KMS-11 (cell line): ENCODE data around the gene MORC2.

Experiments
- H2AFZ ChIP-seq: fragments of 200-600 bp; sonication (generic); 2 replicates; pipeline ENCODE4 v1.6.1; 2016; ENCODE audit warnings: antibody characterized with exemption, mixed run types, low read depth
- H3K27ac ChIP-seq: fragments of 200-600 bp; sonication (generic); 2 replicates; pipeline ENCODE4 v1.6.1; 2016; ENCODE audit warnings: mild to moderate bottlenecking, mixed run types
- H3K27me3 ChIP-seq: fragments of 200-600 bp; sonication (generic); 2 replicates; pipeline ENCODE4 v1.6.1; 2017; ENCODE audit warnings: mild to moderate bottlenecking, low read depth, mixed run types, moderate library complexity; ENCODE audit not compliant: insufficient read depth
- H3K36me3 ChIP-seq: fragments of 200-600 bp; sonication (generic); 2 replicates; pipeline ENCODE4 v1.6.1; 2017; ENCODE audit warnings: mild to moderate bottlenecking, mixed run types; ENCODE audit not compliant: insufficient read depth
- H3K4me1 ChIP-seq: fragments of 200-600 bp; sonication (generic); 2 replicates; pipeline ENCODE4 v1.6.1; 2016; ENCODE audit warnings: mild to moderate bottlenecking, low read depth, mixed run types; ENCODE audit not compliant: poor library complexity, severe bottlenecking
- H3K4me2 ChIP-seq: fragments of 200-600 bp; sonication (generic); 2 replicates; pipeline ENCODE4 v1.7.0; 2016; ENCODE audit warnings: mild to moderate bottlenecking, mixed run types
- H3K4me3 ChIP-seq: fragments of 200-600 bp; sonication (generic); IDR thresholded peaks from 2 replicates; pipeline ENCODE4 v1.6.1; 2017; ENCODE audit warnings: low read depth, low read length, mixed read lengths; ENCODE audit not compliant: insufficient read depth
- H3K79me2 ChIP-seq: fragments of 200-600 bp; sonication (generic); 2 replicates; pipeline ENCODE4 v1.6.1; 2016; ENCODE audit warnings: low read depth, mixed run types; ENCODE audit not compliant: insufficient read depth
- H3K9ac ChIP-seq: fragments of 200-600 bp; sonication (generic); 2 replicates; pipeline ENCODE4 v1.6.1; 2016; ENCODE audit warnings: mild to moderate bottlenecking, mixed run types
- H4K20me1 ChIP-seq: fragments of 200-600 bp; sonication (generic); 2 replicates; pipeline ENCODE4 v1.6.1; 2016; ENCODE audit warnings: mild to moderate bottlenecking, mixed run types; ENCODE audit not compliant: insufficient read depth
- TF ChIP-seq, protein P1 (sequence below): fragments of 200-600 bp; sonication (generic); conservative IDR thresholded peaks from 2 replicates; pipeline ENCODE4 v1.6.1; 2017; ENCODE audit warnings: low read depth, mild to moderate bottlenecking, antibody characterized with exemption, low read length, moderate library complexity, mixed read lengths

Gene MORC2

DNA sequence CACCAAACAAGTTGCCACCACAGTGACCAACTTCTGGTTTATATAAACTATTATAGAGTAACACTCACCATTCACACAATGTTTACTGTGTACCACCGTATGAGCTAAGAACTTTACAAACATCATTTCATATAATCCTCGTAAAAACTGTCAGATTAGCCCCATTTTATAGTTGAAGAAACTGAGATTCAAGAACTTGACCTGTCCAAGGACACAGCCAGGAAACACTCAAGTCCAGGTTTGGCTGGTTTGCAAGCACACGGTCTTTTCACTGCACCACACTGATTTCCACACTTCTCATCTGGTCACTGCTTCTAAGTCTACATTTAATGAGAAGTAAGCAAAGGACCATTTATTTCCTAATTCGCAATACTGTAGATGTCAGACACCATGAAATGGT lies 3.7 kb downstream of the MORC2 start:
- Histone ChIP-seq H3K27me3 (no peaks in the 10 kb centered on the region), H3K4me3 (no peak overlapping the region), H3K4me1 (peaks cover 14% of the 10 kb centered on the region), H2AFZ (no peak overlapping the region), H4K20me1 (no peaks in the 10 kb centered on the region), H3K27ac (no peak overlapping the region), H3K36me3 (no peaks in the 10 kb centered on the region), H3K79me2 (peaks cover 36% of the 10 kb centered on the region), H3K4me2 (no peak overlapping the region), H3K9ac (no peak overlapping the region)
- TF ChIP-seq, protein P1, sequence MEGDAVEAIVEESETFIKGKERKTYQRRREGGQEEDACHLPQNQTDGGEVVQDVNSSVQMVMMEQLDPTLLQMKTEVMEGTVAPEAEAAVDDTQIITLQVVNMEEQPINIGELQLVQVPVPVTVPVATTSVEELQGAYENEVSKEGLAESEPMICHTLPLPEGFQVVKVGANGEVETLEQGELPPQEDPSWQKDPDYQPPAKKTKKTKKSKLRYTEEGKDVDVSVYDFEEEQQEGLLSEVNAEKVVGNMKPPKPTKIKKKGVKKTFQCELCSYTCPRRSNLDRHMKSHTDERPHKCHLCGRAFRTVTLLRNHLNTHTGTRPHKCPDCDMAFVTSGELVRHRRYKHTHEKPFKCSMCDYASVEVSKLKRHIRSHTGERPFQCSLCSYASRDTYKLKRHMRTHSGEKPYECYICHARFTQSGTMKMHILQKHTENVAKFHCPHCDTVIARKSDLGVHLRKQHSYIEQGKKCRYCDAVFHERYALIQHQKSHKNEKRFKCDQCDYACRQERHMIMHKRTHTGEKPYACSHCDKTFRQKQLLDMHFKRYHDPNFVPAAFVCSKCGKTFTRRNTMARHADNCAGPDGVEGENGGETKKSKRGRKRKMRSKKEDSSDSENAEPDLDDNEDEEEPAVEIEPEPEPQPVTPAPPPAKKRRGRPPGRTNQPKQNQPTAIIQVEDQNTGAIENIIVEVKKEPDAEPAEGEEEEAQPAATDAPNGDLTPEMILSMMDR, result no peak

- no peaks in the 10 kb centered on the region for H3K79me2 ChIP-seq
- H4K20me1 ChIP-seq, result no peaks in the 10 kb centered on the region
- no peak overlapping the region for H3K4me2 ChIP-seq
- no peaks in the 10 kb centered on the region for H3K27me3 ChIP-seq
- H3K4me3 ChIP-seq, result no peak overlapping the region
- H3K27ac ChIP-seq, result no peak overlapping the region
- no peak overlapping the region for H3K9ac ChIP-seq
- no peaks in the 10 kb centered on the region for H3K4me1 ChIP-seq
- H3K36me3 ChIP-seq, result no peaks in the 10 kb centered on the region
- H2AFZ ChIP-seq, result no peak overlapping the region
- TF ChIP-seq, protein P1, result no peak
Measured at GRCh38 chr22:30955153-30955552, 13.4 kb downstream of the MORC2 start.

GRCh38 chr22:30953206-30953605 lies 15.4 kb downstream of the MORC2 start:
- Histone ChIP-seq H3K36me3 (no peaks in the 10 kb centered on the region), H4K20me1 (no peaks in the 10 kb centered on the region)
- TF ChIP-seq, protein P1, result no peak

GRCh38 chr22:30949934-30950660 lies 18.5 kb downstream of the MORC2 start:
- no peaks in the 10 kb centered on the region for H4K20me1 ChIP-seq
- H3K27me3 ChIP-seq, result no peaks in the 10 kb centered on the region
- H3K9ac ChIP-seq, result no peak overlapping the region
- H2AFZ ChIP-seq, result no peak overlapping the region
- H3K4me1 ChIP-seq, result no peaks in the 10 kb centered on the region
- no peak overlapping the region for H3K4me2 ChIP-seq
- H3K36me3 ChIP-seq, result peaks cover 9% of the 10 kb centered on the region; the same call in 1 of the 2 replicates
- TF ChIP-seq, protein P1, result no peak
- H3K4me3 ChIP-seq, result no peak overlapping the region
- no peak overlapping the region for H3K27ac ChIP-seq
- H3K79me2 ChIP-seq, result no peaks in the 10 kb centered on the region

More at GRCh38 chr22:30953206-30953605, 15.4 kb downstream of the MORC2 start:
- H3K27ac ChIP-seq, result no peak overlapping the region
- H3K27me3 ChIP-seq, result no peaks in the 10 kb centered on the region
- no peak overlapping the region for H3K4me2 ChIP-seq
- H3K4me3 ChIP-seq, result no peak overlapping the region
- no peak overlapping the region for H2AFZ ChIP-seq
- no peaks in the 10 kb centered on the region for H3K4me1 ChIP-seq
- no peak overlapping the region for H3K9ac ChIP-seq
- no peaks in the 10 kb centered on the region for H3K79me2 ChIP-seq
